A172 (cell line): ENCODE measurements around the gene EEF1G. TPM values are rescaled to one million over a fixed set of nuclear protein-coding genes. Genes with fewer than 3 reads are reported as not detected.

ENCODE experiments used
- DNase-seq: peaks from one replicate; pipeline ENCODE4 v3.0.0-alpha.2; 2015; ENCODE audit warnings: low spot score
- total RNA-seq: library from RNA; depleted of rRNA; stranded (reverse); fragments of >200 nt; shearing (Covaris generic); gene quantifications from 2 replicates; pipeline ENCODE4 v1.2.3, GENCODE V29; 2014; rRNA removed

The EEF1G gene
- total RNA-seq, 1 experiment from 2014 or later = 1,294 TPM

GRCh38 chr11:62540804-62541701, 32.6 kb downstream of the EEF1G start:
- DNase-seq = peak; percentile 49

DNA sequence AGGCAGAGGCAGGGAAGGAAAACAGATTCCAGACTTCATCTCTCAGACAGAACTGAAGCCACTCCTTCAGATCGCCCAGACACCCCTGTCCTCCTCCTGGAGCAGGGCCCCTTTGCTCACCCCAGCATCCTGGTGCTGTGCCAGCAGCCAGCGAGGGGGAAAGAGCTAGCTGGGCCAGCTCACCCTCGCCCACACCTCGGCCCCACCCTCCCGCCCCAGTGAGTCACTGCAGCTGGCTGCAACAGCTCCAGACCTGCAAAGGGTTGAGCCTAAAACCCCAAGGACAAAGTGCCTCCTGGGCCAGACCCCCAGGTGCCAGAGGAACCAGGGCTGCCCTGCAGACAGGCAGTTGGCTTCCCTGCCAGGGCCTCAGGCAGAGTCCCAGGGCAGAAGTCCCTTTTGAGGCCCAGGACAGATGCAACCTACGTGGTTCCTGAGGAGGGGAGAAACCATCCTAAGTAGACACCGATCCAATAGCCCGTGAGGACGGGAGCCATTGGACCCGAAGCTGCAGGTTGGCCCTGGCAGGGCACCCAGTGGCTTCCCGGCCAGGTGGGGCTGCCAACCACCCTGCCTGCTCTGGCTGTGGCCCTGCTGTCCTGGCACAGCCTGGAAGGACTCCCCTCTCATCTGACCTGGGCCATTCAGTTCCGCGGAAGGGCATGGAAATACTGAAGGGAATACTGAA, 34.3 kb downstream of the EEF1G start:
- peak; percentile 89 for DNase-seq

DNA sequence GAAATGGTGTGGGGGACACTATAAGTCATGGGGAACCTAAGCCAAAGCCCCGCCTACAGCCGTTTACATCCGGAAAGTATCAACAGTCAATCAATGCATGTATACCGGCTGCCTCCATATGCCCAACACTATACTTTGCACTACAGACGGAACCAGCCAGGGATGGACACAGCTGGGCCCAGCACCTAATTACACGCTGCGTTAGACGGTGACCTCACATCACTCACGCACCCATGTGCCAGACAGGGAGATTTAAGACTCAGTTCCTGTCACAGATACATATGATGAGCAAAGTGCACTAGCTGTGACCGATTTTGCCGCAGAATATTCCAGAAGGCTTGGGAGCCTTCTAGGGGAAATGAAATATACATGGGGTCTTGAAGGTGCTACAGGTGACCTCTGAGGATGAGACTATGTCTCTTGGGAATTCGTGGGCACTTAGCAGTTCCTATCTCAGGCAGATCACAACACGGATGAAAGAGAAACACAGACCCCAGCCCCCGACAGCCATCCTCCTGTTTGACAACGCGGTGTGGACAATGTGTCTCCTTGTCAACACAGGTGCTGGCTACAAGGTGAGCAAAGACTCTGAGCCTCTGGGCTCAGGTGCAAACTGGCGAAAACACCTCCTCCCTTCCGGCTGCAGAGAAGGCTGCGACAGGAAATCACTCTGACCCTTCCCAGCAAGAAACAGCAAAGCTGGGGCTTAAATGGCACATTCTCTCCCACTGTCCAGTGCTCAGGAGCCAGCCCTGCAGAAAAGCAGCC, 35.0 kb downstream of the EEF1G start:
- no peak for DNase-seq

GRCh38 chr11:62536301-62536957, 37.3 kb downstream of the EEF1G start:
- DNase-seq = no peak

- peak; percentile 70 for DNase-seq
These were observed 37.9 kb downstream of the EEF1G start for GRCh38 chr11:62535802-62536201.

DNA sequence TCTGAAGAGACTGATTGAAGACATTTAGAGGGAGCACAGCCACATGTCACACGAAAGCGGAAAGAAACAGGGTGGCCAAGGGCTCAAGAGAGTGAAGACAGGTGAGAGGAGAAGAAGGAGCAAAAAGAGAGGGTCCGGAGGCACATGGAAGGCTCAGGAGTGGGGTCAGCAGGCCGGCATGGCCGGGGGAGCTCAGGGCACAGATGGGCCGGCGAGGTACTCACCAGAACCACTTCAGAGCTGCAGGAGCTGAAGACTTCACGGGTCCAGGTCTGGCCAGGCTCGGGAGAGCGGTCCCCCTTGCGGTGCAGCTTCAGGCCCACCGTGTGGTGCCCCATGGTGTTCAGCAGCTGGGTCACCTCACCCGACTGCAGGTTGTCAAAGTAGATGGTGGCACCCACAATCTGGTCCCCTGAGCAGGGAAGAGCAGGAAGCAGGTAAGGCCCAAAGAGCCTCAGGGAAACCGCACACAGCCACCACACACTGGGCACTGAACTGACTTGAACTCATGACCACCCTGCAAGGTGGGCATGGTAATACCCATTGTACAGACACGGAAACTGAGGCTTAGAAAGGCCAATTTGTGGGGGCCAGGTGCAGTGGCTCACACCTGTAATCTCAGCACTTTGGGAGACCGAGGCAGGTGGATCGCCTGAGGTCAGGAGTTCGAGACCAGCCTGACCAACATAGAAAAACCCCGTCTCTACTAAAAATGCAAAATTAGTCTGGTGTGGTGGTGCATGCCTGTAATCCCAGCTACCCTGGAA, 38.7 kb downstream of the EEF1G start:
- DNase-seq = no peak

- no peak for DNase-seq
These were observed 41.6 kb downstream of the EEF1G start for GRCh38 chr11:62532096-62532495.

GRCh38 chr11:62516736-62517371, 56.8 kb downstream of the EEF1G start:
- DNase-seq = no peak

GRCh38 chr11:62514151-62514550, 59.5 kb downstream of the EEF1G start:
- DNase-seq = no peak

DNA sequence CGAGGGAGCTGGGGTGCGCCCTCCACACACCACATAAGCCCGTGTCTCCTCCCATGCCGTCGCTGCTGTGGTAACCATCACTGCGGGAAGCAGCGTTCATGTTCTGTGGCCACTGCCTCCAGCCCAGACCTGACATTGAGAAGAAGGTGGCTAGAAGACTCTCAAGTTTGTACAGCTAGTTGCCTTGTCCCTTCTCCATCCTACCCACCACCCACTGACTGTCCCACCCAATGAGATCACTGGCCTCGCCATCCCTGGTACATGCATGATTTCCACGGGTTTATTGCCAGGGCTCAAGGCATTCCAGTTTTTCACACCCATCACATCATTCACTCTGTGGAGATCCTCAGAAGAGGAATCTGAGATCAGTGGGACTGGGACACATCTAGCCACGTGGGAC, 60.1 kb downstream of the EEF1G start:
- no peak for DNase-seq

DNA sequence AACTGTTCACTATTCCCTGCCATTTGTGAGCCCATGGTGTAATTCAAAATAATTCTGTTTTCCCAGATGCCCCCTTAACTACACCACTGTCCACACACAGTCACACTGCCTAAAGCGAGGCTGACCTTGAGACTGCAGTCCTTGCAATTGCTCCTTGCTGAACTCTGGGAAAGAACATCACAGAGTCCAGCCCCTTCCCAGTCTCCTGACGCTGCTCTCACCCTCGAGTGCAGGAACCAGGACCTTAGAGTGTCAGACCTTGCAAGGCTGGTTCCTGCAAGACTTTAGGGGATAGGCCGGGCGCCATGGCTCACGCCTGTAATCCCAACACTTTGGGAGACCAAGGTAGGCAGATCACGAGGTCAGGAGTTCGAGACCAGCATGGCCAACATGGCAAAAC, 60.7 kb downstream of the EEF1G start:
- no peak for DNase-seq

Other genes with a start within 250 kb of the EEF1G start
- 19.9 and 26.5 TPM in 2 replicates for gene ASRGL1, start 236.4 kb downstream of the EEF1G start, total RNA-seq
- gene SCGB1A1, start 154.9 kb downstream of the EEF1G start, total RNA-seq = not detected in 2 replicates
- gene AHNAK, start 27.1 kb downstream of the EEF1G start, total RNA-seq = 298 and 391 TPM in 2 replicates
- gene TUT1, start 17.6 kb upstream of the EEF1G start, total RNA-seq = 7.9 and 9.6 TPM in 2 replicates
- gene MTA2, start 28.0 kb upstream of the EEF1G start, total RNA-seq = 114 and 139 TPM in 2 replicates
- gene EML3, start 38.9 kb upstream of the EEF1G start, total RNA-seq = 16.0 and 19.5 TPM in 2 replicates
- gene ROM1, start 39.4 kb upstream of the EEF1G start, total RNA-seq = 3.4 and 6.4 TPM in 2 replicates
- gene B3GAT3, start 48.1 kb upstream of the EEF1G start, total RNA-seq = 58.9 and 67.7 TPM in 2 replicates
- 184 and 257 TPM in 2 replicates for gene GANAB, start 72.7 kb upstream of the EEF1G start, total RNA-seq
- gene INTS5, start 79.4 kb upstream of the EEF1G start, total RNA-seq = 25.6 and 25.9 TPM in 2 replicates
- 100 and 104 TPM in 2 replicates for gene C11orf98, start 91.3 kb upstream of the EEF1G start, total RNA-seq
- gene CSKMT, start 91.4 kb upstream of the EEF1G start, total RNA-seq = 3.0 and 8.7 TPM in 2 replicates
- 13.8 and 17.7 TPM in 2 replicates for gene UQCC3, start 97.8 kb upstream of the EEF1G start, total RNA-seq
- 2.5 and 6.6 TPM in 2 replicates for gene LBHD1, start 98.4 kb upstream of the EEF1G start, total RNA-seq
- 118 and 126 TPM in 2 replicates for gene UBXN1, start 105.2 kb upstream of the EEF1G start, total RNA-seq
- 2.8 and 5.1 TPM in 2 replicates for gene LRRN4CL, start 115.6 kb upstream of the EEF1G start, total RNA-seq
- 141 and 186 TPM in 2 replicates for gene BSCL2, start 133.5 kb upstream of the EEF1G start, total RNA-seq
- gene GNG3, start 133.8 kb upstream of the EEF1G start, total RNA-seq = not detected in 2 replicates
- 5.1 and 6.5 TPM in 2 replicates for gene HNRNPUL2, start 153.6 kb upstream of the EEF1G start, total RNA-seq
- gene TTC9C, start 154.6 kb upstream of the EEF1G start, total RNA-seq = 41.0 and 69.6 TPM in 2 replicates
- 5.8 and 14.1 TPM in 2 replicates for gene ZBTB3, start 180.3 kb upstream of the EEF1G start, total RNA-seq
- gene POLR2G, start 187.7 kb upstream of the EEF1G start, total RNA-seq = 96.7 and 104 TPM in 2 replicates
- gene TAF6L, start 197.5 kb upstream of the EEF1G start, total RNA-seq = 28.0 TPM in 2 replicates
- 32.3 and 51.8 TPM in 2 replicates for gene TMEM179B, start 213.5 kb upstream of the EEF1G start, total RNA-seq
- 23.4 and 30.1 TPM in 2 replicates for gene TMEM223, start 218.1 kb upstream of the EEF1G start, total RNA-seq
- gene NXF1, start 231.5 kb upstream of the EEF1G start, total RNA-seq = 25.9 and 30.0 TPM in 2 replicates